ENCODE data around the gene NFKBIA.
"Not testable (repeated sequence)": the region's sequence is repeated elsewhere in the genome, so short reads cannot be mapped to it uniquely, and the experiment has no call there.

The NFKBIA gene

GRCh38 chr14:35389315-35389667, 15.3 kb downstream of the NFKBIA start:
- DNase-seq, result no peak

GRCh38 chr14:35388656-35389314, 15.8 kb downstream of the NFKBIA start:
- no peak for DNase-seq

- DNase-seq, result no peak
These were observed 16.6 kb downstream of the NFKBIA start for GRCh38 chr14:35387713-35388579.

GRCh38 chr14:35387219-35387618, 17.3 kb downstream of the NFKBIA start:
- no peak for DNase-seq

GRCh38 chr14:35386673-35387125, 17.9 kb downstream of the NFKBIA start:
- no peak for DNase-seq

GRCh38 chr14:35385042-35385839, 19.3 kb downstream of the NFKBIA start:
- DNase-seq, result no peak

- no peak for DNase-seq
These were observed 20.0 kb downstream of the NFKBIA start for GRCh38 chr14:35384455-35385041.

- no peak for DNase-seq
These were observed 20.7 kb downstream of the NFKBIA start for GRCh38 chr14:35383569-35384454.

GRCh38 chr14:35380794-35381193, 23.8 kb downstream of the NFKBIA start:
- no peak for DNase-seq

GRCh38 chr14:35379234-35379933, 25.2 kb downstream of the NFKBIA start:
- DNase-seq, result not testable (repeated sequence)

- no peak for DNase-seq
These were observed 25.9 kb downstream of the NFKBIA start for GRCh38 chr14:35378425-35379233.

- DNase-seq, result no peak
These were observed 29.0 kb downstream of the NFKBIA start for GRCh38 chr14:35375558-35376025.

- DNase-seq, result no peak
These were observed 30.3 kb downstream of the NFKBIA start for GRCh38 chr14:35374263-35374712.

- DNase-seq, result not testable (repeated sequence)
These were observed 31.3 kb downstream of the NFKBIA start for GRCh38 chr14:35373208-35373607.

- no peak for DNase-seq
These were observed 33.6 kb downstream of the NFKBIA start for GRCh38 chr14:35370969-35371368.

GRCh38 chr14:35369701-35370191, 34.8 kb downstream of the NFKBIA start:
- DNase-seq, result no peak

GRCh38 chr14:35368583-35369392, 35.8 kb downstream of the NFKBIA start:
- no peak for DNase-seq

GRCh38 chr14:35368139-35368460, 36.4 kb downstream of the NFKBIA start:
- DNase-seq, result no peak

- DNase-seq, result no peak
These were observed 37.5 kb downstream of the NFKBIA start for GRCh38 chr14:35367056-35367372.

Measured in activated effector memory CD4-positive, alpha-beta T cell treated with anti-CD3 and anti-CD28 coated beads, Interleukin-2, amount 50 U/mL, for 16 hours (primary cell).